ENCODE results near the gene NME2.

GRCh38 chr17:51203838-51204237 lies 37.6 kb downstream of the NME2 start:
- TF ChIP-seq RBBP5 (IDR thresholded peaks at IDR 0.05; ENCODE audit: borderline replicate concordance, low read depth, low read length) (no peak), KDM5A (IDR thresholded peaks at IDR 0.05; ENCODE audit: low read length) (no peak), CEBPB (IDR thresholded peaks at IDR 0.05; ENCODE audit: low read depth, low read length) (no peak), EP300 (IDR thresholded peaks at IDR 0.05; ENCODE audit: borderline replicate concordance in 1 of 2, low read depth in 2 of 2, low read length in 2 of 2) (no peak), POLR2A (IDR thresholded peaks at IDR 0.05; ENCODE audit: control extremely low read depth in 1 of 2, low read depth in 2 of 2, low read length in 2 of 2) (no peak), JUN (IDR thresholded peaks at IDR 0.05; ENCODE audit: low read depth, low read length) (no peak), GABPA (IDR thresholded peaks at IDR 0.05; ENCODE audit: borderline replicate concordance, insufficient read depth, low read length) (no peak), EZH2 (IDR thresholded peaks at IDR 0.05; ENCODE audit: low read depth, low read length, severe bottlenecking) (no peak), SRF (IDR thresholded peaks at IDR 0.05; ENCODE audit: low read depth, low read length) (no peak), BRCA1 (IDR thresholded peaks at IDR 0.05; ENCODE audit: low read depth, low read length) (no peak)
- TF ChIP-seq, protein P1, sequence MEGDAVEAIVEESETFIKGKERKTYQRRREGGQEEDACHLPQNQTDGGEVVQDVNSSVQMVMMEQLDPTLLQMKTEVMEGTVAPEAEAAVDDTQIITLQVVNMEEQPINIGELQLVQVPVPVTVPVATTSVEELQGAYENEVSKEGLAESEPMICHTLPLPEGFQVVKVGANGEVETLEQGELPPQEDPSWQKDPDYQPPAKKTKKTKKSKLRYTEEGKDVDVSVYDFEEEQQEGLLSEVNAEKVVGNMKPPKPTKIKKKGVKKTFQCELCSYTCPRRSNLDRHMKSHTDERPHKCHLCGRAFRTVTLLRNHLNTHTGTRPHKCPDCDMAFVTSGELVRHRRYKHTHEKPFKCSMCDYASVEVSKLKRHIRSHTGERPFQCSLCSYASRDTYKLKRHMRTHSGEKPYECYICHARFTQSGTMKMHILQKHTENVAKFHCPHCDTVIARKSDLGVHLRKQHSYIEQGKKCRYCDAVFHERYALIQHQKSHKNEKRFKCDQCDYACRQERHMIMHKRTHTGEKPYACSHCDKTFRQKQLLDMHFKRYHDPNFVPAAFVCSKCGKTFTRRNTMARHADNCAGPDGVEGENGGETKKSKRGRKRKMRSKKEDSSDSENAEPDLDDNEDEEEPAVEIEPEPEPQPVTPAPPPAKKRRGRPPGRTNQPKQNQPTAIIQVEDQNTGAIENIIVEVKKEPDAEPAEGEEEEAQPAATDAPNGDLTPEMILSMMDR (IDR thresholded peaks at IDR 0.05; ENCODE audit: control extremely low read depth in 1 of 3, insufficient read depth in 1 of 3, low read depth in 1 of 3, low read length in 3 of 3), result no peak

Measured in H1 (cell line).